Stimulated activated CD4-positive, alpha-beta T cell treated with anti-CD3 and anti-CD28 coated beads, Interleukin-4, amount 100 ng/mL, for 1 hour (primary cell): ENCODE data around the gene EEA1.
A peak's percentile ranks its signal among the peaks of the same experiment; 100 is the strongest.
"Not testable (repeated sequence)": the region's sequence is repeated elsewhere in the genome, so short reads cannot be mapped to it uniquely, and the experiment has no call there.

Experiments used
- DNase-seq: peaks from one replicate; pipeline ENCODE4 v3.0.0-alpha.2; 2020

EEA1 gene

DNA sequence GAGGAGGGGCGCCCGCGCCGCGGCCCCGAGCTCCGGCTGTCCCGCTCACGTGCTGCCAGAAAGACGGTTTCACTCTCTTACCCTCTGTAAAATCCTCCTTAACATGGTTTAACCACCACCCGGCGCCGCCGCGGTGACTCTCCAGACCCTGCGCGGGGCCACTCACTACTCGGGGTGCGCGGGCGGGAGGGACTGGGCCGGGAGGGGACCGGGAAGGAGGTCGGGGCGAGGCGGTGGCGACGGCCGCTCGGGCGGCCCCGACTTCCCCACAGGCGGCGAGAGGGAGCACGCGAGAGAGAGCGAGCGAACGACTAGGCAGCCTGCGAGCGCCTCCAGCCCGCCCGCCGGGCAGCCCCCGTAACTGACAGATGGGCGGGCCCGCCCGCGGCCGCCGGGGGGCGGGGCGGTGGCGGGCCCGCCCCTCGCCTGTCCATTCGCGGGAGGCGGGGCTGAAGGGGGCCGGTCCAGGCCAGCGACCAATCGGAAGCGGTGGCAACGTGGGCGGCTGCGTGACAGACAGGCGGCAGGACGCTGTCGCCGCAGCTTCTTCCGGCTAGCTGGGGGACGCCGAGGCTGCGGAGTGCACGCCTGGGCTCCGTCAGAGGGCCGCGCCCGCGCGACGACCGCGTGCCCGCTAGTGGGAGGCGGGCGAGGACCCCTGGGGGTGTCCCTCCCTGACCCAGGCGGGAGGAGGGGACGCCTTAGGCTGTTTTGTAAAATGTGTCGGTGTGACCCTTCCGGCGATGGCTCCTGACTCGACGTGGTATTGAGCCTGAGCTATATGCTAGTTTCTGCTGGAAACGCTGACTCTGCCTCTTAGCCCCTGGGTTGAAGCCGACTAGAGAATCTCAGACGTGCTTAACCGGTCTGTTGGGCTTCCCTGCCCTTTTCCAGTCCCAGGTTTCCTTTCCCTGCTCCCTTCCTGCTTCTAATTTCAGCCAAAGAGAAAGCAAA lies at the start of gene EEA1:
EEA1 (minus strand) TSS at position 334 of the 954 bp plus-strand sequence; CDS start at position 105, 229 bp downstream.
- peak; percentile 98 for DNase-seq

DNA sequence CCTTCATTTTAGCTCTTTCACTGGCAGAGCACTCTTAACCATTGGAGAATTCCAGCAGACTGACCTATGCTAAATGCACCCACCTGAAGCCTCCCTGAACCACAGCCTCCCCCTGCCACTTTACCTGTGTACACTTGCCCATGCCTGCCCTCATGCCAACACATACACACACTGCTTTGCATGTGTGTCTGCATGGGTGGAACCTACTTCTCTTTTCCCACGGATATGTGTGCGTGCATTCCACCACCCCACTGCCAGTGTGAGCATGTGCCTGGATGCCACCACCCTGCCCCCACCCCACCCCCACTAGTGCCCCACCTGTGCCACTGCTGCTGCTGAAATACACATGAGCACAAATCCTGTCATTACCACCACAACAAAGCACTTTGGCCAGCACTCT lies 49.5 kb upstream of the EEA1 start:
- DNase-seq: no peak

DNA sequence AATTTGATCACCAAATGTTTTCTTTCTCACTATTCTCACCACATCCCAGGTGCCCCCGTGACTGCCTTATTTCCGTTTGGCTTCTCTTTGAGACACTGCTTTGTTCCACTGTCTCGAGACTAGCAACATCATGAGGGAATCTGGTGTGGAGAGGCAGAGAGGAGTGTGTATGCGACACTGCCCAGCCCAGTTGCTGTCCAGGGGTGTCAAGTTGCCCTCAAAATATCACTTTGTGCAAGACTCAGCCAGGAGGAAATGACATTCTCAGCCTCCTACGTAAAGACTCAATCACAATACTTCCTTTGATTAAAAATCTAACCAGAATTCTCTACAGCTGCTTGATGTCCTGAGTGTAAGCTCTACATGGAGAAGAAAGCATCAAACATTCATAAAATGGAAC lies 48.2 kb upstream of the EEA1 start:
- DNase-seq: no peak

DNA sequence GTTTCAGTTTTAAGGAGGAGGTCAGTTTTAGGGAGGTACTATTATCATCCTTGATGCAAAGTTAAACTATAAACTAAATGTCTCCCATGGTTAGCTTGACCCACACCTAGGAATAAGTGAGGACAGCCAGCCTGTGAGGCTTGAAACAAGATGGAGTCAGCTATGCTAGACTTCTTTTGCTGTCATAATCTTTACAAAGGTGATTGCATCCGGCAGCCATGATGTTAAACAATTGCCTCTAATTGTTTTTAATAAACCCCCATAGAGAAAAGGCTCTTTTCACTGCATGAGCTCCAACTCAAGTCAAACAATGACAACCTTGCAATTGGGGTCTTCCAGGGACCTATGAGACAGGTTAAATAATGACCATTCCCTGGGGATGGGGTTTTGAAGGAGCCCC lies 45.7 kb upstream of the EEA1 start:
- no peak for DNase-seq

DNA sequence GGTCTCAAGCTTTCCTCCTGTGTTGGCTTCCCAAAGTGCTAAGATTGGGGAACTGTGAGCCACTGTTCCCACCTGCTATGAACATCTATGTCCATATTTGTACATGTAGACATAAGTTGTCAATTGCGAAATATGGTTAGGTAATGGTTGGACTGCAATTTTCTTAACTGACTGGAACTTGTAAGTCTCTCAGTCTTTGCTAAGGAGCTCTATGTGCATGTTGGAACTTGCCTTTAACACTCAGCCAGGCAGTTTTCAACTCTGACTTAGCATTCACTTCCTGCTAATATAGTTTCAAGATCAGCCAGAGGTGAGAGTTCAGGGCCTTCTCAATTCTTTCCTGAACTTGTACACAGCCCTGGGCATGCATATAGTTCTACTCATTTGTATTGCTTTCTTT lies 44.5 kb upstream of the EEA1 start:
- DNase-seq: no peak

DNA sequence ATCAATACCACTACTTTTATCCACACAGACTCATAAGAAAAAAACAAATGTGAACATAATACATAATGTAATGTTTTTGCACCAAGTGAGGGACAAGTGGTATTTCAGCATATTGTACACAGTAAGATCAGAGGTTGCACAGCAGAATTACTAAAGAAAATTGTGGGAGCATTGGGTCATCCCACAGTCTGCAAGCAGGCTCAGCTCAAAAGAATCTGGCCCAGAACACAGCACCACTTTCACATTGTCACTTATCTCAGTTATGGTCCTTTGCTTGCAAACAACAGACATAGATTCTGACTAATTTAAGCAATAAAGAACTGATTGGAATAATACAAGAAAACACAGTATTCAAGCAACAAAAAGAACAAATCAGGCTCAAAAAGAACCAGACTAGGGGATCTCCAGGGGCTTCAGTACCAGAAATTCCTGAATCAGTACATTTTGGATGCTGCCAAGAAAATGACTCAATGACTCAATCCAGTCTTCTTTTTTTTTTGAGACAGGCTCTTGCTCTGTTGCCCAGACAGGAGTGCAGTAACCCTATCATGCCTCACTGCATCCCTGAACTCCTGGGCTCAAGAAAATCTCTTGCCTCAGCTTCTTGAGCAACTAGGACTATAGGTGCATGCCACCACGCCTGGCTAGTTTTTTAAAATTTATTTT lies 42.9 kb upstream of the EEA1 start:
- no peak for DNase-seq

DNA sequence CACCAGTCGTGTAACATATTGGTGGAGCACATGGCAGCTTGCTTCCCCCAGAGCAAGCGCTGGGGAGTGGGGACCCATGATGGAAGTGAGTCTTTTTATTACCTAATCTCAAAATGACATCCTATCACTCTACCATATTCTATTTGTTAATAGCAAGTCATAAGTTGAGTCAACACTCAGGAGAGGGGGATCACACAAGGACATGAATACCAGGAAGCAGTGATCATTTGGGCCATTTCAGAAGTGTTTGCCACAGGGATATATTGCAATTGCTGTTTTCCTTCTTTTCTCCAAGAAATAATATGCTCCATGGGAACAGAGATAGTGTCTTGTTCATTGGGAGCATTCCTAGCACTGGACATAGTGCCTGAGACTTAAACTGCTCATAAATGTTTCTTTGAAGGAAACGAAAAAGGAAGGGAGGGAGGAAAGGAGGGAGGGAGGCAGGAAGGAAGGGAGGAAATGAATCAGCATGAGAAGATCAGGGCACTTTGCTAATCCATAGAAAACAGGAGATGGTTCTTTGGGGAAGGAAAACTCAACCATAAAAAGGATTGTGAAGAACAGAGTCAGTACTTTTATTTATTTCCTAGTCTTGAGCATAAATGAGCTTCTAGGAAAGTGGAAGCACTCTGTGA lies 39.2 kb upstream of the EEA1 start:
- DNase-seq: no peak

DNA sequence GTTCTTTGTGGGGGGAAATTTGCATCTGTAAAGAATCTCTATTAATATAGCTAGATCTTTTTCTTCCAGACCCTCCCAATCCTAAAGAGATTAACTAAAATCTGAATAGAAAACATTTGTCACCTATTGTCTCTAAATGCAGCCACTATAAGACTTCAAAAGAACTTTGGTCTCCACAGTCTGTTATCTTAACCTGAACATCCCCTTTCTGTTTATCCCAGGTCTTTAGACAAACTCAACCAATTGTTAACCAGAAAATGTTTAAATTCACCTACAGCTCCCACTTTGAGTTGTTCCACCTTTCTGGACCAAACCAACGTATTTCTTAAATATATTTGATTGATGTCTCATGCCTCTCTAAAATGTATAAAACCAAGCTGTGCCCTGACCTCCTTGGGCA lies 35.3 kb upstream of the EEA1 start:
- not testable (repeated sequence) for DNase-seq

DNA sequence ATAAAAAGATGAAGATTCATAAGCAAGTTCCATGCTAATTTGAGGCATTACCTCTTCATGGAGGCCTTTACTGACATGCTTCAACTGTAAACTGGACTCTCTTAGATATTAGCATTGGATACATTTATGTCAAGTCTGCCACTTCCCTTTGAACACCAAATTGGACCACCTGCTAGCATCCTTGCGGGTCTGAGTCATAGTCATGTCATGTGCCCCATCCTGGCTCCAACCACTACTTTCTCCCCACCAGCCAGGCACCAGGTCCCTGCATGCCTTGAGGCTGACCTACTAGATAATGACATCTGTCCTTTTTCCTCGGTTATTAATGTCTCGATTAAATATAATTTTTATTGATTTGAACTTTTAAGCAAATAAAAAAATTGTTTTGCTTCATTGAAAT lies 32.9 kb upstream of the EEA1 start:
- DNase-seq: no peak

DNA sequence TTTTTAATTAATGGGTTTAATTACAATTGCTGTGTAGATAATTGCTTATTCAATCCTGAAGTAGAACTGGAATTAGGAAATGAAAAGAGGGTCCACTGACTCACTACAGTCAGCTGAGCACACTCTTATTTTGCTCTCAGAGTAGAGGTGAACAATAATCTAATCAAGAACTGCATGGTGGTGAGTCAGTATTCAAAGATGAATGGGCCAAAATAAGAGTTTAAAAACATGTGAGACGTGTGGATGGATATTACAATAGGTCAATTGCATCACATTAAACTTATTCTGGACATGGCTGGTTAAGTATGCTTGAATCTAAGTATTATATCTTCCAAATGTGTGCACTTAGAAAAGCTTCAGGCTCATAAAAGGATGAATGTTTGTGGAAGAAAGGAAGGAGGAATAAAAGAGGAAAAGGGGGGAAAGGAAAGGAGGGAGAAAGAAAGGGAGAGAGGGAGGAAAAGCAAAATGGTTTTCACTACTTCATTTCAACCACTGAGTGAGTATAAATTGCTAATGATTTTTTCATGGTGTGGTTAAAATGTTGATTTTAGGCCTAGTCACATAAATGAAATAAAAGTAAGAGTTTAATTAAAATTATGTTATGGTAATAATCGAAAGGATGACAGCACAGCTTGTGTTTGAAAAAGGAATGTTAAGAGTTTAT lies 27.0 kb upstream of the EEA1 start:
- no peak for DNase-seq

DNA sequence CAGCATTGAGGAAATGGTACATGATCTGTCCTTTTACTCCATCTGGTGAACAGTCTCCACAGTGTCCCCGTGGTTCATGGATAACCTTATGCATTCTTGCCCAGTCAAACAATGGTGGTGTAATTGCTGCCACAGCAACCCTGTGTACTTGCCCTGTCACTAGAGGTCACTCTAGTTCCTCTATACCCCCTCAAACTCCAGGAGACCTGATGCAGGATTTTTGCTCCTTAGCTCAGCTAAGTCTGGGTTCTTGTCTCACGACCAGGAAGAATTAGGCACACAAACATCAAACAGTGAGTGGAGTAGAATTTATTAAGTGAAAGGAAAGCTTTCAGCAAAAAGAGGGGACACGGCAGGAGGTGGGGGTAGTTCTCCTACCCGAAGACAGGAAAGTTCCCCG lies 24.7 kb upstream of the EEA1 start:
- DNase-seq: no peak

DNA sequence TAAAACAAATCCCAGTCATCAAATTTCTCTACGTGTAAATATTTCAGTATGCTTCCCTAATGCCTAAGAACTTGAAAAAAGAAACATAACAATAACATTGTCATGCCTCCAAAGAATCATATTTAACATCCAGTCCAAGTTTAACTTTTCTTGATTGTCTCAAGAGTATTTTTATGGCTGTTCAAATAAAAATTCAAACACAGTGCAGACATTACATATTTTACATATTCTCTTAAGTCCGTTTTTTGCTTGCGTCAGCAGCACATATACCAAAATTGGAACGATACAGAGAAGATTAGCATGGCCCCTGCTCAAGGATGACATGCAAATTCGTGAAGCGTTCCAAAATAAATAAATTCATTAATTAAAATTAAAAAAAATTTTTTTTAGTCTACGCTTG lies 23.3 kb upstream of the EEA1 start:
- no peak for DNase-seq

DNA sequence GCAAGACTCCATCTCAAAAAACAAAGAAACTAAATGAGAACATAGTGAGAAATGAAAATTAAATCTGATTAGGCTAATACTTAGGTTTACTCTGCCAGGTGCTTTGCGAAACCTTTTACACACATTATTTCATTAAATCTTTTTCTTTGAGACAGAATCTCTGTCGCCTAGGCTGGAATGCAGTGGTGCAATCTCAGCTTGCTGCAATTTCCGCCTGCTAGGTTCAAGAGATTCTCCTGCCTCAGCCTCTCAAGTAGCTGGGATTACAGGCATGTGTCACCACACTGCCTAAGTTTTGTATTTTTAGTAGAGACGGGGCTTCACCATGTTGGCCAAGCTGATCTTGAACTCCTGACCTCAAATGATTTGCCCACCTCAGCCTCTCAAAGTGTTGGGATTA lies 21.9 kb upstream of the EEA1 start:
- DNase-seq: no peak

DNA sequence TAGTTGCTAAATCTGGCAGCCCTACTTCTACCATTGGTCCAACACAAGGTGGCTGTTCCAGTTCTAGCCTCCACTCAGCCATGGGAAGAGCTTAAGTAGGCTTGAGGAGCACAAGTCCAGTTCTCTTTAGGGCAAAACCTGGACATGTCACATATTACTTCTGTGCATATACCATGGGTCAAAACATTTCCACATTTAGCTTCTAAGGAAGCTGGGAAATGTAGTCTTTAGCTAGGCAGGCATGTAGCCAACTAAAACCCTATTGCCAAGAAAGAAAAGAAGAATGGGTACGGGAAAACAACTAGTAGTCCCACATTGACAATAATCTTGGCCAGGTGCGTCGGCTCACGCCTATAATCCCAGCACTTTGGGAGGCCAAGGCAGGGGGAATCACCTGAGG lies 20.9 kb upstream of the EEA1 start:
- DNase-seq: no peak

DNA sequence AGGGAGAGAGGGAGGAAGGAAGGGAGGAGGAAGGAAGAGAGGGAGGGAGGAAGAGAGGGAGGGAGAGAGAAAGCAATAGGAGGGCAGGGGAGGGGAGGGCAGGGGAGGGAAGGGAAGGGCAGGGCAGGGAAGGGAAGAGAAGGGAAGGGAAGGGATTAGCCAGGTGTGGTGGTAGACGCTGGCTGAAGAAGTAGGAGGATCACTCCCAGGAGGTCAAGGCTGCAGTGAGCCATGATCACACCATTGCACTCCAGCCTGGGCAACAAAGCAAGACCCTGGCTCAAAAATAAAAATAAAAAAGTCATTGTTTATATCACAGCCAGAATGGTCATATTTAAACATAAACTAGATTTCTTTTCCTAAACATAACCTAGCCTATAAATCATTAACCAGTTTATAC lies 20.4 kb upstream of the EEA1 start:
- no peak for DNase-seq

DNA sequence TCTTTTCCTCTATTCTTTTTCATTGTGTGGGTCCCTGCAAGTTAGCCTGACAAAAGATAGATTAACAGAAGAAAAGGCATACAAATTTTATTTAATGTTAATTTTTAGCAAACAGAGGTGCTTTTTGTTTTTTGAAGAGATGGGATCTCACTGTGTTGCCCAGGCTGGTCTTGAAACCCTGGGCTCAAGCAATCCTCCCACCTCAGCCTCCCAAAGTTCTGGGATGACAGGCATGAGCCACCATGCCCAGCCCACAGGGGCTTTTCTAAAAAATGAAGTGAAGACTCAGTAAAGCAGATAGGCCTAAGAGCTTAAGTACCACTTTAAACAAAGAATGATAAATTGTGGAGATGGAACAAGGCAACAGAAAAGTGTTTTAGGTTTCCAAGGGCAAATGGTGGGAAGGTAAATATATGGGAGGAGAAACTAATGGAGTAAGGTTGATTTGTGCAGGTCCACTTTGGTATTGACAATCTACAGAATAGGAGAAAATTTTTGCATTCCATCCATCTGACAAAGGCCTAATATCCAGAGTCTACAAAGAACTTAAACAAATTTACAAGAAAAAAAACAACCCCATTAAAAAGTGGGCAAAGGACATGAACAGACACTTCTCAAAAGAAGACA lies 18.6 kb upstream of the EEA1 start:
- DNase-seq: no peak

DNA sequence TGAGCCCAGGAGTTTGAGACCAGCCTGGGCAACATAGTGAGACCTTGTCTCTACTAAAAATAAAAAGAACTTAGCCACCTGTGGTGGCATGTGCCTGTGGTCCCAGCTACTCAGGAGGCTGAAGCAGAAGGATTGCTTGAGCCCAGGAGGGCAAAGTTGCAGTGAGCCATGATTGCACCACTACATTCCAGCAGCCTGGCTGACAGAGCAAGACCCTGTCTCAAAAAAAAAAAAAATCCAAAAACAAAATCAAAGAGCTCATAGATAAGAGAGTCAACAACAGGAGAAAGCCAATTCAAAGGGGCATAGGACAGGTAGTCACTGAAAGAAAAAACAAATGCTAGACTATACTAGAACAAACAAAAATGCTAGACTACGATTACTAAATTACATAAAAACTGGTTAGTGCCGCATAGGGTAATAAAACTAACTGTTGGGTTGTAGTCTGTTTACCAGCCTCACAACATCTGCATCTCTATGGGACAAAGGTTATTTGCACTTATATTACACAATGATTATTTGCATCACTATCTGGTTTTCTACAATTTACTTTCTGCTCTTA lies 16.6 kb upstream of the EEA1 start:
- DNase-seq: no peak

DNA sequence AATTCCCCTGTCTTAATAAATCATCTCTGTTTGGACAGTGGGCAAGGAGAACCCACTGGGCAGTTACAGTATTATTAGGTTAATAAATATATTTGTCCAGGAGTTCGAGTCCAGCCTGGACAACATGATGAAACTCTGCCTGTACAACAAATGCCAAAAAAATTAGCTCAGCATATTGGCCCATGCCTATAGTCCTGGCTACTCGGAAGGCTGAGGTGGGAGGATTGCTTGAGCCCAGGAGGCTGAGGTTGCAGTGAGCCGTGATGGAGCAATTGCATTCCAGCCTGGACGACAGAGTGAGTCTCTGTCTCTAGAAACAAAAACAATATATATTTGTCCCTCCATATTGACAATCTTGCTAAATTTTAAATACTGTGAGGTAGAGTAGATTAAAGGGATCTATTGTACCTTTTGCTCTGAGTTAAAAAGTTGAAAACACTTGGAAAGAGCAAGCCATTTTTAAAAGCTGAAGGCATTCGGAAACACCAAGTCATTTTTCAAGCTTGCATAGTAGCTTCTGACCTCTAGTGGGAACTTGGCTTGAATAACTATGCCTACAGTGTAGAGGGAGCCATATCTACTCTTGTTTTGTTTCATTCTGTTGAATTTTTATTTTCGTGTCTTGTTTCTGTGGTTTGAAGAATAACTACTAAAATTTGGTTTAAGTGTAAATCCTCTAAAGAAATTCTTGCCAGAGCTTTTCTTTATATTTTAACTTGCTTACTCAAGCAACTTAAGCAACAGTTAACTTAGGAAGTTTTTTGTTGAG lies 14.6 kb upstream of the EEA1 start:
- no peak for DNase-seq

DNA sequence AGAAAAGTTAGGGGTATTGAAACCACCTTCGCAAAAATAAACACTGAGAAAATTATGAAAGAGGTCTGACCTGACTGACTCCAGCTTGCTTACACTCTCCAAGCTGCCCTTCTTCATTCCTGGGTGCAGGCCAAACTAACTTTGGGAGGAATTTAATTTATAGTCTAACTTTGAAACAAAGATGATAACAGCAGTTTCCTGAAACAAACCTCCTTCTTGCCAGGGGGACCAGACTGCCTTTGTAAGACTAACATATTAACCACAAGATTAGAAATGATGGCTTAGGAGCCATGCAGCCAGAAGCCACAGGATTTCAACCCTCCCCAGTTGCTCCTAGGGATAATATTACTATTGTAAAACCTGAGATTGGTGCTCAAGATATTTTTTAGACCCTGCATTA lies 13.8 kb upstream of the EEA1 start:
- DNase-seq: no peak

DNA sequence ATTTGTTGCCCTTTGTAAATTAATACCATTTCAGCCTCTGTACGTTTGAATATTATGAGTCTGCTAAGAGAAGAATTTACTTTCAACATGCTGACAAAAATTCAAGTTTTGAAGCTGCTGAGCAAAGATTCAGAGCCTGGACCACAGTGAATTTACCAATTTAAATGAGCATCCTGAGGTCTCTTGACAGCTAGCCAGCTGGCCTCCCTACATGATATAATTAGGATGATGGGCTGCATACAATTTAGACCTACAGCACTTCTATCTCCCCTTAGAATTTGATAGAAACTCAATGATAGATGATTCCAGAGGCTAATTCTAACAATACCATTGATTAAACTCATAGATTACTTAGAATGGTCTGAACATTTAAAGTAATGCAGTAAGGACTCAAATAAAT lies 10.0 kb upstream of the EEA1 start:
- DNase-seq: no peak

DNA sequence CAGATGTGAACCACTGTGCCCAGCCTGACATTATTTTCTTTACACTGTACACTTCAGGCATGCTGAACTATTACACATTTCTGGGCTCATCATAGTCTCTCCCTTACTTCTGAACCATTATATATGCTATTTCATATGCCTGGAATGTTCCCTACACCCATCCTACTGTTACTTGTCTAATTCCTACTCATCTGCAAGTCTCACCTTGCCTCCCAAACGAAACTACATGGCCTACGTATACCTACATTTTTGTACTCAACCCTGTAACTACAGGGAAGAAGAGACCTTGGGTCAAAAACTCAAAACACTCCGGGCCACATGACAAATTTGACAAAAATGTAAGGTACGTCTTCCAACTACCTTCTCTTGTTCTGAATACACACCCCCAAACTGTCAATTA lies 9.5 kb upstream of the EEA1 start:
- no peak for DNase-seq

DNA sequence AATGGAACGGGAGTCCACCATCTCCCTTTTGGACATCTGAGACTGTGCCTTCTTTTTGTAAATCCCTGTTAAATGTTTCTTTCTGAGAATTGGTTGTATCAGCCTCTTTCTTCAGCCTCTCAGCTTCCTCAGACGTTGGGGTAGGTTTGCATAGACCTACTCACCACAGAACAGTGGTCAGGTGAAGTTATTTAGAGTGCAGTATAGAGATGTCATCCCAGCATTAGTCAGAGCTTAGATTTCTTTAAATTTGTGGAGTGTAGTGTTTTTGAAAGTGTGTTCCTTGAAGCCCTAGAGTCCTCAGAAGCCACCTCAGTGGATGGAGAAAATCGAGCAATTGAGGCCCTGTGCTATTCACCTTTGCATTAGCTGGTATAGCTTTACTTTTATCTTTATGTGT lies 8.9 kb upstream of the EEA1 start:
- DNase-seq: no peak
